Nucleus accumbens (tissue), 56 donors: ENCODE results near the gene SLC26A1.
A peak's percentile ranks its signal among the peaks of the same experiment; 100 is the strongest.

Experiments used
- DNase-seq, 56 donors: peaks; one replicate each; lab custom pipeline; 2025; lab: John Stamatoyannopoulos, UW

The SLC26A1 gene

GRCh38 chr4:1014291-1015167 lies 21.3 kb upstream of the SLC26A1 start:
- DNase-seq, result peak in 54 of 56 donors; percentile 22 to 89 (median 78)

- DNase-seq, result no peak
These were observed 20.2 kb upstream of the SLC26A1 start for GRCh38 chr4:1013225-1014073.

GRCh38 chr4:1012034-1012739 lies 19.0 kb upstream of the SLC26A1 start:
- peak in 4 of 56 donors; percentile 16 to 39 (median 30) for DNase-seq

- no peak for DNase-seq
These were observed 18.4 kb upstream of the SLC26A1 start for GRCh38 chr4:1011666-1012033.

GRCh38 chr4:1011022-1011665 lies 17.9 kb upstream of the SLC26A1 start, which contains the start of gene FGFRL1:
Gene FGFRL1 (plus strand): TSS chr4:1011626. CDS start chr4:1012486, 860 bp downstream.
- peak in 46 of 56 donors; percentile 10 to 86 (median 45) for DNase-seq

- peak in 5 of 56 donors; percentile 12 to 52 (median 20) for DNase-seq
These were observed 17.3 kb upstream of the SLC26A1 start for GRCh38 chr4:1010395-1011021.

GRCh38 chr4:1009542-1010394 lies 16.6 kb upstream of the SLC26A1 start:
- DNase-seq, result peak in 46 of 56 donors; percentile 12 to 83 (median 56)

GRCh38 chr4:1008840-1009541 lies 15.8 kb upstream of the SLC26A1 start:
- DNase-seq, result peak in 3 of 56 donors; percentile 42 to 59 (median 51)

- no peak for DNase-seq
These were observed 13.7 kb upstream of the SLC26A1 start for GRCh38 chr4:1006856-1007255.

GRCh38 chr4:1004557-1005485 lies 11.6 kb upstream of the SLC26A1 start:
- no peak for DNase-seq

GRCh38 chr4:1004071-1004418 lies 10.8 kb upstream of the SLC26A1 start:
- no peak for DNase-seq

GRCh38 chr4:1003271-1004070 lies 10.3 kb upstream of the SLC26A1 start:
- DNase-seq, result no peak

GRCh38 chr4:1002631-1003251 lies 9.5 kb upstream of the SLC26A1 start:
- DNase-seq, result no peak

GRCh38 chr4:1002131-1002630 lies 9.0 kb upstream of the SLC26A1 start:
- DNase-seq, result no peak

GRCh38 chr4:1001561-1002130 lies 8.4 kb upstream of the SLC26A1 start:
- no peak for DNase-seq
